ENCODE measurements around the gene FAM163A.

Gene FAM163A

GRCh38 chr1:179818743-179819173 lies 75.7 kb downstream of the FAM163A start:
- no peak for DNase-seq (ENCODE audit: extremely low spot score)
- TF ChIP-seq L3MBTL2 (conservative IDR thresholded peaks at IDR 0.05) = no peak
- no peak for TF ChIP-seq SP1 (IDR thresholded peaks at IDR 0.05)
- no peak for TF ChIP-seq LEF1 (IDR thresholded peaks at IDR 0.05; ENCODE audit: borderline replicate concordance)
- no peak for TF ChIP-seq SUZ12 (IDR thresholded peaks at IDR 0.05)
- TF ChIP-seq CTBP1 (IDR thresholded peaks at IDR 0.05; ENCODE audit: borderline replicate concordance) = no peak
- TF ChIP-seq ELF4 (IDR thresholded peaks at IDR 0.05) = no peak
- no peak for TF ChIP-seq TARDBP (IDR thresholded peaks at IDR 0.05)
- TF ChIP-seq ZNF384 (IDR thresholded peaks at IDR 0.05) = no peak
- TF ChIP-seq FOXM1 (IDR thresholded peaks at IDR 0.05; ENCODE audit: borderline replicate concordance) = no peak
- no peak for TF ChIP-seq FOXA1 (IDR thresholded peaks at IDR 0.05)
- no peak for TF ChIP-seq HDGF (IDR thresholded peaks at IDR 0.05; ENCODE audit: borderline replicate concordance)
- TF ChIP-seq FOXK2 (IDR thresholded peaks at IDR 0.05) = no peak
- no peak for TF ChIP-seq ARNT (IDR thresholded peaks at IDR 0.05)
- no peak for TF ChIP-seq NFRKB (IDR thresholded peaks at IDR 0.05)
- TF ChIP-seq PKNOX1 (IDR thresholded peaks at IDR 0.05) = no peak
- TF ChIP-seq BHLHE40 (IDR thresholded peaks at IDR 0.05; ENCODE audit: borderline replicate concordance) = no peak
- CTCF ChIA-PET = interaction anchor here (1.3 to 2.7 kb wide), 2 partner anchors 9 to 112 kb away, joined by 4 to 16 read pairs; no protein-coding TSS in a partner anchor
- POLR2A ChIA-PET = no interaction called here

- ChIA-PET POLR2A (interaction anchor here (0.6 kb wide), 1 partner anchor 1500 kb away, joined by 3 read pairs; no protein-coding TSS in a partner anchor), CTCF (interaction anchor here (2.7 kb wide), 1 partner anchor 11 kb away, joined by 16 read pairs; no protein-coding TSS in a partner anchor)
- TF ChIP-seq ARNT (IDR thresholded peaks at IDR 0.05) (no peak), CTBP1 (IDR thresholded peaks at IDR 0.05; ENCODE audit: borderline replicate concordance) (no peak), FOXK2 (IDR thresholded peaks at IDR 0.05) (no peak), SUZ12 (IDR thresholded peaks at IDR 0.05) (no peak), LEF1 (IDR thresholded peaks at IDR 0.05; ENCODE audit: borderline replicate concordance) (no peak), ZNF384 (IDR thresholded peaks at IDR 0.05) (no peak), L3MBTL2 (conservative IDR thresholded peaks at IDR 0.05) (no peak), SP1 (IDR thresholded peaks at IDR 0.05) (no peak), ELF4 (IDR thresholded peaks at IDR 0.05) (no peak), FOXM1 (IDR thresholded peaks at IDR 0.05; ENCODE audit: borderline replicate concordance) (no peak), BHLHE40 (IDR thresholded peaks at IDR 0.05; ENCODE audit: borderline replicate concordance) (no peak), FOXA1 (IDR thresholded peaks at IDR 0.05) (no peak), NFRKB (IDR thresholded peaks at IDR 0.05) (no peak)
- DNase-seq (ENCODE audit: extremely low spot score) = no peak
Measured at GRCh38 chr1:179820226-179820970, 77.3 kb downstream of the FAM163A start.

GRCh38 chr1:179821524-179821923 lies 78.4 kb downstream of the FAM163A start:
- TF ChIP-seq FOXM1 (IDR thresholded peaks at IDR 0.05; ENCODE audit: borderline replicate concordance) = no peak
- no peak for TF ChIP-seq FOXA1 (IDR thresholded peaks at IDR 0.05)
- no peak for TF ChIP-seq ELF4 (IDR thresholded peaks at IDR 0.05)
- no peak for TF ChIP-seq L3MBTL2 (conservative IDR thresholded peaks at IDR 0.05)
- no peak for TF ChIP-seq NFRKB (IDR thresholded peaks at IDR 0.05)
- TF ChIP-seq SP1 (IDR thresholded peaks at IDR 0.05) = no peak
- no peak for TF ChIP-seq BHLHE40 (IDR thresholded peaks at IDR 0.05; ENCODE audit: borderline replicate concordance)
- TF ChIP-seq HDGF (IDR thresholded peaks at IDR 0.05; ENCODE audit: borderline replicate concordance) = no peak
- no peak for TF ChIP-seq PKNOX1 (IDR thresholded peaks at IDR 0.05)
- TF ChIP-seq TARDBP (IDR thresholded peaks at IDR 0.05) = no peak
- TF ChIP-seq ARNT (IDR thresholded peaks at IDR 0.05) = no peak
- TF ChIP-seq ZNF384 (IDR thresholded peaks at IDR 0.05) = no peak
- no peak for TF ChIP-seq FOXK2 (IDR thresholded peaks at IDR 0.05)
- no peak for TF ChIP-seq LEF1 (IDR thresholded peaks at IDR 0.05; ENCODE audit: borderline replicate concordance)
- no peak for TF ChIP-seq CTBP1 (IDR thresholded peaks at IDR 0.05; ENCODE audit: borderline replicate concordance)
- no peak for TF ChIP-seq SUZ12 (IDR thresholded peaks at IDR 0.05)
- DNase-seq (ENCODE audit: extremely low spot score) = no peak
- ChIA-PET POLR2A (interaction anchor here (0.6 to 1.1 kb wide), 2 partner anchors 62 to 1499 kb away, joined by 3 read pairs; no protein-coding TSS in a partner anchor), CTCF (interaction anchor here (1.1 to 3.0 kb wide), 2 partner anchors 12 to 115 kb away, joined by 5 to 18 read pairs; no protein-coding TSS in a partner anchor)

GRCh38 chr1:179822065-179822464 lies 79.0 kb downstream of the FAM163A start:
- TF ChIP-seq FOXK2 (IDR thresholded peaks at IDR 0.05) = no peak
- TF ChIP-seq LEF1 (IDR thresholded peaks at IDR 0.05; ENCODE audit: borderline replicate concordance) = no peak
- no peak for TF ChIP-seq ELF4 (IDR thresholded peaks at IDR 0.05)
- no peak for TF ChIP-seq HDGF (IDR thresholded peaks at IDR 0.05; ENCODE audit: borderline replicate concordance)
- TF ChIP-seq FOXM1 (IDR thresholded peaks at IDR 0.05; ENCODE audit: borderline replicate concordance) = no peak
- no peak for TF ChIP-seq PKNOX1 (IDR thresholded peaks at IDR 0.05)
- TF ChIP-seq FOXA1 (IDR thresholded peaks at IDR 0.05) = no peak
- no peak for TF ChIP-seq ZNF384 (IDR thresholded peaks at IDR 0.05)
- no peak for TF ChIP-seq L3MBTL2 (conservative IDR thresholded peaks at IDR 0.05)
- TF ChIP-seq CTBP1 (IDR thresholded peaks at IDR 0.05; ENCODE audit: borderline replicate concordance) = no peak
- no peak for TF ChIP-seq SP1 (IDR thresholded peaks at IDR 0.05)
- TF ChIP-seq SUZ12 (IDR thresholded peaks at IDR 0.05) = no peak
- TF ChIP-seq ARNT (IDR thresholded peaks at IDR 0.05) = no peak
- TF ChIP-seq NFRKB (IDR thresholded peaks at IDR 0.05) = no peak
- TF ChIP-seq TARDBP (IDR thresholded peaks at IDR 0.05) = no peak
- no peak for TF ChIP-seq BHLHE40 (IDR thresholded peaks at IDR 0.05; ENCODE audit: borderline replicate concordance)
- ChIA-PET POLR2A (interaction anchor here (1.1 kb wide), 1 partner anchor 61 kb away, joined by 3 read pairs; no protein-coding TSS in a partner anchor), CTCF (interaction anchor here (1.1 to 3.0 kb wide), 2 partner anchors 12 to 116 kb away, joined by 5 to 18 read pairs; no protein-coding TSS in a partner anchor)
- no peak for DNase-seq (ENCODE audit: extremely low spot score)

GRCh38 chr1:179823693-179824092 lies 80.6 kb downstream of the FAM163A start:
- DNase-seq (ENCODE audit: extremely low spot score) = no peak
- CTCF ChIA-PET = interaction anchor here (3.0 kb wide), 2 partner anchors 9 to 14 kb away, joined by 18 to 20 read pairs; no protein-coding TSS in a partner anchor
- POLR2A ChIA-PET = no interaction called here

More at GRCh38 chr1:179823693-179824092, 80.6 kb downstream of the FAM163A start:
- TF ChIP-seq NFRKB (IDR thresholded peaks at IDR 0.05) = no peak
- TF ChIP-seq FOXM1 (IDR thresholded peaks at IDR 0.05; ENCODE audit: borderline replicate concordance) = no peak
- TF ChIP-seq LEF1 (IDR thresholded peaks at IDR 0.05; ENCODE audit: borderline replicate concordance) = no peak
